COLO668 (cell line): Measurements from ENCODE around the gene PDE8B.

Experiments used
- DNase-seq: peaks from one replicate; lab custom pipeline; 2025; ENCODE audit not compliant: unreplicated experiment; lab: John Stamatoyannopoulos, UW

The PDE8B gene

DNA sequence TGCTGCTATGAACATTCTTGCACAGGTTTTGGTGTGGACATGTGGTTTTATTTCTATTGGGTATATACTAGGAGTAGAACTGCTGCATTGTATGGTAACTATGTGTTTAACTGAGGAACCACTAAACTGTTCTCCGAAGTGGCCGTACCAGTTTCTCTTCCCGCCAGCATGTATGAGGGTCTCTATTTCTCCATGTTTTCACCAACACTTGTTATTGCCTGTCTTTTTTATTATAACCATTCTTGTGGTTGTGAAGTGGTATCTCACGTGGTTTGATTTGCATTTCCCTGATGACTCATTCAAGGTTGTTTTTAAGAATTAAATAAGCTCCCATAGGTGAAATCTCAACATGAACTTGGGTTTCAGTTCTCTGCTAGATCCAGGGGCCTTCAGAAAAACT is 19.4 kb downstream of the PDE8B start:
- no peak for DNase-seq

DNA sequence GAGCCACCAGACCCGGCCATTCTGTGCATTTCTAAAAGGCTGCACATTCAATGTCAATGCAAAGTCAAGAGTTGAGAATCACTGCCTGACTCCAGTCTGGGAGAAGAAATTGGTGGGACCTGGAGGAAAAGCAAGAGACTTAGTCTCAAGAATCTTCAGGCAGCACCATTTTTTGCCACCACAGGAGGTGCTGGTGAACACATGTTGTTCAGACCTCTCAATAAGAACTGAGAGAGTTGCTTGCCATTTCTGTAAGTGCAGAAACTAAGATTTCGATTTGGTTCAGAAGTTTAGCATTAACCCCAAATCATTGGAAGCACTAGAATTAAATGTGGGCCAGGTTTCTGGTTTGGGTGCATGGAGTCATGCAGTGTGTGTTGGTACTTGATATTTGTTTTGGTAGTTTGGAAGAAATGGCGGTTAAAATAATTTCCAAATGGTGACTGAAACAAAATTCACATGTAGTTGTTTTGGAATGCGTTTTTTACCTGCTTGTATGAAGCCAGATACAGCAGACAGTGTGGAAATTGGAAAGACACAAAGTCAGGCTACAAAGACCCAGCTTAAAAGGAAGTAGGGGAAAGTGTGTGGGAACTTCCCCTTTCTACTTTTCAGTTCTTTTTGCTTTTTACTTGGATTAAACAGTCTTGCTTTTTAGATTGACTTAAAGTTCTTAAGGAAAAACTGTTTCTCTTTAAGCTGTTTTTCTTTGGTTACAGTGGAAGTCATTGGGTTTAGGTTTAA is 20.4 kb downstream of the PDE8B start:
- no peak for DNase-seq

- DNase-seq, result no peak
Measured at GRCh38 chr5:77231471-77232138, 21.1 kb downstream of the PDE8B start.

GRCh38 chr5:77232574-77233358 is 22.3 kb downstream of the PDE8B start:
- no peak for DNase-seq

- no peak for DNase-seq
Measured at GRCh38 chr5:77235846-77236721, 25.6 kb downstream of the PDE8B start.

- no peak for DNase-seq
Measured at GRCh38 chr5:77239126-77239741, 28.8 kb downstream of the PDE8B start.

GRCh38 chr5:77241444-77241843 is 31.0 kb downstream of the PDE8B start:
- no peak for DNase-seq

- no peak for DNase-seq
Measured at GRCh38 chr5:77249475-77249874, 39.0 kb downstream of the PDE8B start.

GRCh38 chr5:77250021-77250420 is 39.5 kb downstream of the PDE8B start:
- DNase-seq, result no peak

DNA sequence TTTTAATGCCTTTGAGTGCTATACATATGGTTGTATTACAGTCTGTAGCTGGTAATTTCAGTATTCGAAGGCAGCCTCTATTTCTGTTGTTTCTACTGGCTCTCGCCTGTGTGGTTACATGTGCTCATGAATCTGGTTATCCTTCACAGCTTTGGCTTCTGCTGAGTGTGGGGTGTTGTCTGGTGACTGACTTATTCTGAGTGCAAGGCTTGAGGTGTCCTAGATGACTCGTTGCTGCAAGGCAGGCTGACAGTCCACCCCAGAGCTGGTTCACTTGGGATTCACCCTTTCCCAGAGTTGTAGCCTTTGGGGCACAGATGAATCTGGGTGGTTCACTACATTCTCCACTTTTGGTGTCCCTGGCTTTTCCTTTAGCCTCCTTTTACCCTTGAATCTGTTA is 41.4 kb downstream of the PDE8B start:
- no peak for DNase-seq

GRCh38 chr5:77255617-77256016 is 45.1 kb downstream of the PDE8B start:
- DNase-seq, result no peak

DNA sequence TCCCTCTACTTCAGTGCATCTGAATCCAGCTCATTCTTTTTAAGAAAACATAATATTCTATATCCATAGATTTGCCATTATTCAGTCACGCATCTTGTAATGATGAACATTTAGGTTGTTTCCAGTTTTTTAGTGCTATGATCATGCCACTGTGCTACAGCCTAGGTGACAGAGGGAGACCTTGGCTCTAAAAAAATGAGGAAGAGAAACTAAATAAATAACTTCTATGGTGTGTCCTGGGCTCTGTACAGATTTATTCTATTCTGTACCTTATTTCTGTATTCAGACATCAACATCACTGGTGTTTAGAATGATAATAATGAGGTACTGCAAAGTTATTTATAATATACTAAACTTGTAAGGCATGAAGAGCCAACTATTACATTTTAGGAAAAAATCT is 45.9 kb downstream of the PDE8B start:
- DNase-seq, result no peak

GRCh38 chr5:77258652-77259051 is 48.2 kb downstream of the PDE8B start:
- DNase-seq, result no peak

DNA sequence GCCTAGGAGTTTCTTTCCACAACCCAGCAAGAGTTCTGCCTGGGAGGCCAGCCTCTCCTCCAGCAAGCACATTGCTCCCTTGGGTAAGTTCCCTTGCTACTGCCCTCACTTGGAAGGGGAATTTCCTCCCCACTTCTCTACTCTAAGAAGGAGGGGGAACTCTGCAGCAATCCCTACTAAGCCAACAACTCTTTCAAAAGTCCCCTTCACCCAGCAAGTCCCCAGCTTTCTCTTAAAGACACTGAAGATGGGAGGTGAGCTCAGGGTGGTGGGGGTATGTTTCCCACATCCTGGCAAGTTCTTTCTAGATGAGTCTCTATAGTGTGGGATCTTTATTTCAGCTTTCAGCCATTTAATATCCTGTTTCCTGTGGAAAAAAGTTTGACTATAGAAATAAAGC is 49.0 kb downstream of the PDE8B start:
- DNase-seq, result no peak

DNA sequence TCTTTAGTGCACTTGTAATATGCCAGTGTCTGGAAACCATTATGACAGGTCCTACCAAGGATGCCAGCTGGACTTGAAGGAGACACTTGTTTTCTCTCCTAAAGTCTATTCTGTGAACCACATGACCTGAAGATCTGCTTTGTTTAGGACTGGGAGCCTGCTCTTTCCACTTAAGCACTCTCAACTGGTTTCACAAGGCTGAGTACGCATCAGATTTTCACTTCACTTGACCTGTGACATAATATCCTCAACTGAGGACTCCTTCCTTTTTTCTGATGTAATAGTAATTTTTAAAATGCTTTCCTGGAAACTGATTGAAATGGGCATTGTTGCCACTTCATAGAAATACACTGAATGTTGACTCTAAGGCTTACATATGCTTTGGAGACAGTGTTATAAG is 52.2 kb downstream of the PDE8B start:
- DNase-seq, result no peak

DNA sequence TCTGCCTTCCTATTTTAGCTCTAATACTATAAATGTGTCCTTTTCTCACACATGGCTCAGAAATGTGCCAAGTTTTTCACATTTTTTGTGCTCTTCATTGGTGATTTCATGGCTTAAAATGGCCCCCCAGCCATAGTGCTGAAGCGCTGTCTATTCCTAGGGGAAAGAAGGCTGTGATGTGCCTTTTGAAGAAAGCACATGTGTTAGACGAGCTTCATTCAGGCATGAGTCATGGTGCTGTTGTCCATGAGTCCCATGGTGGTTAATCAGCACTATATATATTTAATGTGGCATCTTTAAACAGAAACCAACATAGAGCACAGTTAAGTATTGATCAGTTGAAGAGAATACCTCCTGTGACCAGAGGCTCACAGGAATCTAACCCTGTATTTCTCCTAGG is 55.8 kb downstream of the PDE8B start:
- DNase-seq, result no peak

DNA sequence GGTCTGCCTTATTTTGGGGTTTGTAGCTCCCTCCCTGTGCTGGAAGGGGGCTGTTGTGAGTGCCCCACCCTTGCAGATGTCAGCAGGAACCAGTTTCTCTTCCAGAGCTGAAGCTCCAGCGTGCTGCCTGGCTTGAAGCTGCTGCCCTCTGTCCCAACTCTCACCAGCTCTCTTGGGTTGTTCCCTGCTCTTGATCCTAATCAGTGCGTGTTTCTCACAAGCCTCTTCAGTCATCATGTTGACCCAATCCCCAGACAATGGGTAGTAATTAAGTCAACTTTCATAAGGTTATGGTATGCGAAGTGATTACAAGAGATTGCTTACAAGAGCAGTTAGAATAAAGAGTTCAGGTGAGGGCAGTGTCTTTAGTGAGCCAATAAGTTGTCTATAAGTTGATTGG is 57.0 kb downstream of the PDE8B start:
- DNase-seq, result no peak

DNA sequence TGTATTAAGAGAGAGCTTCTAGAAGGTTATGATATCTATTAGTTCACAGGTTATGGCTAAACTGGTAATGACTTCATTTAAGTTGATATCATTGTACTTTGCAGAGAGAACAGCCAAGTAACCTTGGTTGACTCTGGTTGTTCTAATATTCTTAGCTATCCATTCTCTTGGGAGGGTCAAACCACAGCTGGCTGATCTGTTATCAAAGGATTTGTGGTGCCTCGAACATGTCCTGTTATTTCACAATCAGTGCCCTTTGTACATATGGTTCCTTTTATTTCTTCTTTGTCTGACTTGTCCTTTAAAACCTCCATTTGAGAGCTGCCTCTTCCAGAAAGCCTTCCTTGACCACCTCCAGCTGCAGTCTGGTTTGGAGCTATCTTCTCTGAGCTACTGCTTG is 61.7 kb downstream of the PDE8B start:
- no peak for DNase-seq

DNA sequence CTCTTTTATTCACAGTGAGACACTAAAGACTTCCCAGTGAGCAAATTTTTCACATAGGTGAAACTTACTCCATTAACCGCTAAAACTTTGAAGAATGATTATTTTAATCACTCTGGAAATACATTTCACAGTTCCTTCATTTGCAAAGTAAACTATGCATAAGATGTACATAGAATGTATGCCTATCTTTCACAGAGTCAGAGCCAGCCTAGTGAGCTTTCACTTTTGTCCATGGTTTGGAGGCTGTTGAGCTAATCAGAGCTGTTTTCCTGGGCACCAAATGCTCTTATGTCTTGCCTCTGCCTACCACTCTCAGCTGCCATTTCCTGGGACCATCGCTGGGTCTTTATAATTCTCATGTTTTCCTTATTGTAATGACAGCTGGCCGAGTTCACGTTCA is 67.3 kb downstream of the PDE8B start:
- no peak for DNase-seq

DNA sequence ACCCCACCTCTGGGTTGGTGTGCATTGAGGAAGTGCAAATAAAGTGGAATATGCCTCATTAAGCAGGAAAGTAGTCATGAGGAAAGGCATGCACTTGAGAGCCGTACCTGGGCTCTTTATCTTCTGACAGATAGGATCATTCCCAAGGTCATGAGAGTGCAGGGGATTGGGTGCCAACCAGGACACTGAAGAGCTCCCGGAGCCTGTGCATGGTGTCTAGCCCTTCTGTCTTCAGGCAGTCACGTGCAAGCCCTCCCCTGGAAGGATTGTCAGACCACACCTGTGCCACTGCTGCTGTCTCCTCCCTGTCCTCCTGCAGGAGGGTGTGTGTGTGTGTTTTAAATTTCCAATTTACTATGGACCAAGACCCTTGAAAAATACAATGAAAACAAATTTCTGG is 69.6 kb downstream of the PDE8B start:
- DNase-seq, result no peak

DNA sequence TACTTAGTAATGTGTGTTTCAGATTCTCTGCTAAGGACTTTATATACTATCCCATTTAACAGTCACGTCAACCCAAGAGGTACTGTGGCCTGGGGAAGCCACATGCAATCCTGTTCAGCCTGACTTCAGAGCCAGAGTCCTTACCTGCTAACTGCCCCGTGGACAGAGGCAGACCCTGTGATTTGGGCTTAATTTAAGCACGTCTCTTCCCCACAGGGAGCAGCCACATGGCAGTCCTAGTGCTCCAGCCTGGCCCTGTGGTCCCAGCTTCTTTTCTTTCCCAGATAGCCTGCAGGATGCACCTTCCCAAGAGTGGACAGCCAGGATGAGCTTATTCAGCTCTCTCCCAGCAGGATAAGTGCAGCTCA is 71.5 kb downstream of the PDE8B start:
- DNase-seq, result no peak
